GM21367 (cell line): ENCODE results near the gene LRRC10B.

Source experiments
- ATAC-seq: cut with Tn5 transposase; IDR thresholded peaks from one replicate; pipeline ENCODE4 v1.9.1; 2021; ENCODE audit not compliant: unreplicated experiment

LRRC10B gene

DNA sequence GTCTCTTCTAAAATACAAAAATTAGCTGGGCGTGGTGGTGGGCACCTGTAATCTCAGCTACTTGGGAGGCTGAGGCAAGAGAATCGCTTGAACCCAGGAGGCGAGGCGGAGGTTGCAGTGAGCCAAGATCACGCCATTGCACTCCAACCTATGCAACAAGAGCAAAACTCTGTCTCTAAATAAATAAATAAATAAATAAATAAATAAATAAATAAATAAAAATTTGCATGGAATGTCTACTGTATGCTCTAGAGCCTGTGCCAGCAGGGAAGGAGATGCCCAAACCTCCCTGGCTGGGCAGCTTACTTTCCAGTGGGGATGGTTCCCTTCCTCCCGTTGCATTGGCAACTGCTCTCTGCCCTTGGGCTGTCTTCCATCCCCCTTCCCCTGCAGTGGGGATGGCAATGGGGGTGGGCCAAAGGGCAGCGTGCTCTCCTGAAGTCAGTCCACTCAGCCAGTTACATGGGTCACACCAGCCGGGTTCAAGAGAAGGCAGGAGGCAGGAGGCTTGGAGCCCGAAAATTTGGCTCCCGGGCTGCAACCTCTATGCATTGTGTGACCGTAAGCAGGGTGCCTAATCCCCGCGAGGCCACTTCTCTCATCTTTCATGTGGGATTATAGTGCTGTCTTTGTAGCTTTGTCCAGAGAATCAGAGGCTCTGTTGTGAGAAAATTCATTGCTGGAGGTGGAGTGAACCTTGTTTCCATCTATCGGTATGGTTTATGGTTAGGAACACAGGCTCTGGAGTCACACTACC lies 1.4 kb upstream of the LRRC10B start:
- ATAC-seq: no peak

DNA sequence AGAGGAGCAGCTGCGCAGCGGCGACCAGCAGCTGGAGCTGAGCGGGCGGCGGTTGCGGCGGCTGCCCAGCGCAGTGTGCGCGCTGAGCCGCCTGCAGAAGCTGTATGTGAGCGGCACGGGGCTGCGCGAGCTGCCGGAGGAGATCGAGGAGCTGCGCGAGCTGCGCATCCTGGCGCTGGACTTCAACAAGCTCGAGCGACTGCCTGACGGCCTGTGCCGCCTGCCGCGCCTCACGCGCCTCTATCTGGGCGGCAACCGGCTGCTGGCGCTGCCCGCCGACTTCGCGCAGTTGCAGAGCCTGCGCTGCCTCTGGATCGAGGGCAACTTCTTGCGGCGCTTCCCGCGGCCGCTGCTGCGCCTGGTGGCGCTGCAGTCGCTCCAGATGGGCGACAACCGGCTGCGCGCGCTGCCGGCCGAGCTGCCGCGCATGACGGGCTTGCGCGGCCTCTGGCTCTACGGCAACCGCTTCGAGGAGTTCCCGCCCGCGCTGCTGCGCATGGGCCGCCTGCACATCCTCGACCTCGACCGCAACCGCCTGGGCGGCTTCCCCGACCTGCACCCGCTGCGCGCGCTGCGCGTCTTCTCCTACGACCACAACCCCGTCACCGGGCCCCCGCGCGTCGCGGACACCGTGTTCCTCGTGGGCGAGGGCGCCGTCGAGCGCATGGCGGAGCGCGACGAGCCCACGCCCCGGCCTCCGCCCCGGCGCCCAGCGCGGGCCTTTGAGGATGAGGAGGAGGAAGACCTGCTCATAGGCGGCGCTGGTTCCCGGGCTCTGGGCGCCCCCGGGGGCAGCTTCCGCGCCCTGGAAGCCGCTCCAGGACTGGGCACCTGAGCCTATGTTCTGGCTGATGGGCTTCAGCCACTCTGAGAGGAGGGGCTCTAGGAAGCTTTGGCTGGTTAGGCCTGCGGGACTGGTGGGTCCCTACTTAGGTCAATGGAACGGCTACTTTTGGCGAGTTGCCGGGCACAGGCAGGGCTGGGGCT lies 787 bp downstream of the LRRC10B start:
- peak; percentile 70 for ATAC-seq

DNA sequence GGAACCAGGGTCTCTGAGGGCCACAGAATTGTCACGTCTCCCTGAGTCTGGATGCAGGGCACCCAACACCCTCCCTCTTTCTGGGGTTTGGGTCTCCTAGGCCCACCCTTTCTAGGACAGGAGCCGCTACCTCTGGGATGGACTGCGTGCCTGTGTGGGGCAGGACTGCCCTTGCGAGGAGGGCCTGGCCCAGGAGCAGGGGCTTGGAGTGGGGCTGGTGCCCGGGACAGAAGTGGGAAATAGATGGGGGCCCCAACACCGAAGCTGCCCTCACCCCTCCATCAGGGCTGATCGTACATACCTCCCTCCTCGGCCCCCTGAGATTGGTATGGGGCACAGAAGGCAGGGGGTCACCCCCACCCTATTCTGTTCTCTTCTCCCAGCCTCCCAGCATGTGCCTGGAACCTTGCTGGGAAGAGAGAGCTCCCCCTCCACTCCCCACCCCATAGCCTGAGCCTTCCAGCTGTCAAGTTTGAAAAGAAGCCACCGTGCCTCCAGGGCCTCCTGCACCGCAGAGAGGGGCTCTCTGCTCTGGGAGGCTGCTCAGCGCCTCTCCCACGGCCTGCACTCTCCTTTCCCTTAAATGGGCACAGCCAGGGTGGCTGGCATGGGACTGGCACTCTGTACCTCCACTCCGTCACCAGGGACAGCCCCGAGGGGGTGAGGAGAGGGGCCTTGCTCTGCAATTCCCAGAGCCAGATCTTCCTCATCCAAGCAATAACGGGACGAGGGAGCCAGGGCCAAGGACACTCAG lies 1.8 kb downstream of the LRRC10B start:
- no peak for ATAC-seq

DNA sequence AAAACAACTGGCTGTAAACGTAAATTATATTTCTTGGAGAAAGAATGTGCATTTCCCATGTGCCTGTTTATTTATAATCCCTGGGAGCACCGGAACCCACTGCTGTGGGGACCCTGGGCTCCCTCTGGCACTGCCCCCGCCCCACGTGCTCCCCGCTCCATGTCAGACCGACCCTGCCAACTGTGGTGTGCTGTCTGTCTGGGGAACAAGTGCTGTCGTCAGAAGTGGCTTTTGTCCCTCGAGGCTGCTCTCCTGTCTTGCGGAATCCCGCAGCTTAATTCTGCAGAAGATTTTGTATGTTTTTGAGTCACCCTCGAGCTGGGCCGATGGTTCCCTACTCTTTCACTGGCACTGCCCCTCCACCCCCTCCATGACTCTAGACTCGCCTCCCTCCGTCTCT lies 2.4 kb downstream of the LRRC10B start:
- ATAC-seq: no peak

DNA sequence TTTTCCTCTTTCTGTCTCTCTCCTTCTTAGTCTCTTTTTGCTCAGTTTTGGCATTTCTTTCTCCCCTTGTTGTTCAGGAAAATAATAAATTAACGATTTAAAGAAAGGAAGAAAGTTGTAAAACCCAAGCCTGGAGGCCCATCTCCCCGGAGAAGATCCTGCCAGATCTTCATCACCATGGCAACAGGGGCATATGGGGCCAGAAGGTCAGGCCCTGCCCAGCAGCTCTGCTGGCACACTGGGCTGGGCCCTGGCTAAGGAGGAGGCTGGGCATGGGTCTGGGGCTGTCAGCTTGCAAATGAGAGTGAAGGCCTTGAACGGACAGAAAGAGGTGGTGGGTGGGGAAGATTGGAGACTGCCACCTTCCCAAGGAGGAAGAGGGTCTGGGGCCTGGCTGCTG lies 2.8 kb downstream of the LRRC10B start:
- no peak for ATAC-seq

DNA sequence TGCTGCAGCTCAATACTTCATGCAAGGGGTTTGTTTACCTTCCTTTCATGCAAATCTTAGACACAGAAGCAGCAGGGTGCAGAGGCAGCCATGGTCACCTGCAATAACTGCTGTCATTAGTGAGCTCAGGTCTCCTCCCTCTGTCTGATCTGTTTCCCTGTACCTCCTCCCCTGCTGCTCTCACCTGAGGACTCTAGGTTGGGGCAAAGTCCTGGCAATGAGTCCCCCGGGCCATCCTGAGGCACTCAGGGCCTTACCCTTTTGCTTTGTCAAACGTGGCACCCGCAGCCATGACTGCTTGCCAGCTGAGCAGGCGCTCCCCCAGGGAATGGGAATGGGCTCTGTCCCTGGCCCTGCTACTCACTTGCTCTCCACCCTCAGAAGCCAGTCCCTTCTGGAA lies 3.9 kb downstream of the LRRC10B start:
- ATAC-seq: no peak

DNA sequence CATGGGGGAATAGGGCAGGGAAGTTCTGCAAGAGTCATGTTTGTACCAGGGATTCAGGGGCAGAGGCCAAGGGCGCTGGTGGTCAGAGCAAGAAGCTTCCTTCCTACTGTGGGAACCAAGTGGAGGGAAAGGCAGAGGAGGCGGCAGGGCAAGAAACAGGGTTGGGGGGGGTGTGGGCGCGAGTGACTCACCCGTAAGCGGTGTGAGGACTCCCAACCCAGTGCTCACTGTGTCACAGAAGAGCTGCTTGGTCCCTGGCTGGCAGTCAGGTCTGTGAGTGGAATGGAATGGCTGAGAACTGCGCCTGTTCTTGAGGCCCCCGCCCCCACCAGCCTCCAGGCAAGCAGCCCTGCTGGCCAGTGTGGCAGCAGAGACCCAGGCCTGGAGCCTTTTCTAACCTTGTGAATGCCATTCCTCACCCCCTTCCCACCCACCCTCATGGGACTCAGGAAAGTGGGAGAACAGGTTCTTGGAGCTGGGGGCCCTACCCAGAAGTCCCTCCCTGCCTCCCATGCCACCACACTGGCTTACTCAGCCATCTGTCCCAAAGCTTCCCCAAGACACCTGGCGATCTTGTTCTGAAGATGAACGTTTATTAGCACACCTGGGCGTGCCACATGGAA lies 4.7 kb downstream of the LRRC10B start:
- no peak for ATAC-seq

DNA sequence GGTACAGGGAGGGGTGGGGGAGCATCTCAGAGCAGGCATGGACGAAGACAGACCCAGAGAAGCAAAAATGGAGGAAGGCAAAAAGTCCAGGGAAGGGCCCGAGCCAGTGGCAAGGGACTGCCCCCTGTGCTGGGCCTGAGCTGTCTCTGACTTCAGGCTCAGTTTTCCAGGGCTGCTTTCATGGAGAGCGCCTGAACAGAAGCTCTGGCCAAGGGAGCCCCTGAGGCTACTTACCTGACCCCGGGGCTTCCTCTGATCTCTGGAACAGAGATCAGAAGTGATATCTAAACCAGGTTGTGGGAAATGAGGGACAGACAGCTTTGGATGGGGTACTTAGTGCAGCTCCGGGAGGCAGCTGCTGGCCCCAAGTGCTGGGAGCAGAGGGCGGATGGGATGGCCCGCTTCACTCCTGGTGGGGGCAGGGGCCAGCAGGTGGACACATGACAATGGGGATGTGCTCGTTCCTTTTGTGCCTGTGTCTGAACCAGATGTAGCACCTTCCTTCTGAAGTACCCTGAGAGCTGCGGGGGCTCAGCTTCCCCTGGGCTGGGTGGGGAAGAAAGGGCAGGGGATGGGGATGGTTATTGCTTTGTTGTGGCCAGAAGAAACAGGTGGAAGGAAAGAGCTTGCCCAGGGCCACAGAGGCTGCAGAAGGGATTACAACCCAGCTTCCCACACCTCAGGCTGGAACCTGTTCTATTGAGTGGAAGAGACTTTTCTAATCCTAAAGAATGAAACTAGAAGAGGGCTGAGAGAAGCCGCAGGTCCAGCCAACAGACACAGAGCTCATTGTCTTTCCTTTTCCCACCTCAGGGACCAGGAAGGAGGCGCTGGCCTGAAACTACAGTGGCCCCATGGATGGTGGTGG lies 5.7 kb downstream of the LRRC10B start:
- ATAC-seq: no peak

DNA sequence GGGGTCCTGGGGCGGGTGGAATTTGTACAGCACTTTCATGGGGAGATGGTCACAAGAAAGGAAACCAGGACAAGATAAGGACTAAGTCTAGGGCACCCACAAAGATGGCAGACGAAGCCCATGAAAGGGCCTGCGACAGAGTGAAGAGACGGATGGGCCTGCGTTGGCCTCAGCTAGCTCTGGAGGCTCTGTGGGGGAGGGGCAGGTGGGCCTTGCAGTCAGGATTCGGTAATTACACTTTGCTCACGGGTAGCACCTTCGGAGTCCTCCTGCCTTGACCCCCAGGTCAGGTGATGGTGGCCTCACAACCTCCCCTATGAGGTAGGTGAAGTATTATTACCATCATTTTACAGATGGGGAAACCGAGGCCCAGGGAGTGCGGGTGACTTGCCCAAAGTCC lies 7.1 kb downstream of the LRRC10B start:
- no peak for ATAC-seq

DNA sequence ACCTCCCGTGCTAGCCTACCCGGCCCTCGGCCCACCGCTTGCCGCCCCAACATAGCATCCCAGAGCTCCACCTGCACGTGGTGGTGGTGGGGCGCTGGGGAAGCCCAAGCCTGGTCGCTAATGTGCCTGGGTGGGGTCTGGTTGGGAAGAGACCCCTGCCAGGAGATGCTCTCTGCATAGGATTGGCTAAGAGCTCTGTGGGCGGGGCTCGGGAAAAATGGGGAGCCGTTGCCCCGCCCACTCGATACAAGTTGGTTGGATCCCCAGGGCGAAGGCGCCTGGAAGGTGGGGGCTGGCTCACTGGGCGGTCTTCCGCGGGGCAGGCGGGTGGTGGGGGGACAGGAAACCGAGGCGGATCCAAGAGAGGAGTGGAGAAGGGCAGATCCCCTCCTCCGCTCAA lies 7.6 kb downstream of the LRRC10B start:
- ATAC-seq: no peak

DNA sequence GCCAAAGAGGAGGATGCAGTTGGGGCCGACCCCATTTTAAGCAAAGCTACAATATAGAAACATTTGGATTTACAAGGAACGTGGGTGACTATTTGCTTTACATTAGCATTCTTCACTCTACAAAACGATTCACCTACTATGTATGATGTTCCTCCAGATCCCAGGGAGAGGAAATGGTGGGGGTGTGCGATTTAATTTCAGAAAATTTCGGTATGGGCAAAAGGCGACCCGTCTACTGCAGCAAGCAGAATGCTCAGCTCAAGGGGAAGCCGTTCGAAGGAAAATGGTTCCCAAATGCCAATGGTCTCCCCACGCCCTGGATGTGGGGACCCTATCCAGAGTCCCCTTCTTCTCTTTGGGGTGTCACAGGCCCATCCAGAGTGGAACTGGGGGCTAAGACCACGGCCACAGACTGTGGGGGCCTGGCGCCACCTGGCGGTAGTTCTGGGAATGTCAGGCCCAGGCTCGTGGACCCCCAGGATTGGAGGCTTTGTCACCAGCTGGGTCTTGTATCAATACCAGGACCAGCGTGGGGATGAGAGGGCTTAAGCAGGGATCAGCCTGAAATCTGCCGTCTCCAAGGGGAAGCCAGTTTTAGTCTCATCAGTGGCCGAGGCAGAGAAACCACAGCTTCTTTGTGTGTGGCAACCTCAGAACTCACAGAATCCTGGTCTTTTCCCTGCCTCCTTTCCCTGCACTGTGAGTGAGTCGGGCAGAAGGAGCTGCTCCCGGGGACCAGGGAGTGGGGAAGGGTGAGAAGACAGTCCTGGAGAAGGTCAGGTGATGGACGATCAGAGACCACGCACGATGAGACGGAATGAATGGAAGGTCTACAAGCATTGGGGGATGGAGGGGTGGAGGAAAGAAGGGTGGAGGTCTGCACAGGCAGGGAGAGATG lies 8.4 kb downstream of the LRRC10B start:
- ATAC-seq: no peak

DNA sequence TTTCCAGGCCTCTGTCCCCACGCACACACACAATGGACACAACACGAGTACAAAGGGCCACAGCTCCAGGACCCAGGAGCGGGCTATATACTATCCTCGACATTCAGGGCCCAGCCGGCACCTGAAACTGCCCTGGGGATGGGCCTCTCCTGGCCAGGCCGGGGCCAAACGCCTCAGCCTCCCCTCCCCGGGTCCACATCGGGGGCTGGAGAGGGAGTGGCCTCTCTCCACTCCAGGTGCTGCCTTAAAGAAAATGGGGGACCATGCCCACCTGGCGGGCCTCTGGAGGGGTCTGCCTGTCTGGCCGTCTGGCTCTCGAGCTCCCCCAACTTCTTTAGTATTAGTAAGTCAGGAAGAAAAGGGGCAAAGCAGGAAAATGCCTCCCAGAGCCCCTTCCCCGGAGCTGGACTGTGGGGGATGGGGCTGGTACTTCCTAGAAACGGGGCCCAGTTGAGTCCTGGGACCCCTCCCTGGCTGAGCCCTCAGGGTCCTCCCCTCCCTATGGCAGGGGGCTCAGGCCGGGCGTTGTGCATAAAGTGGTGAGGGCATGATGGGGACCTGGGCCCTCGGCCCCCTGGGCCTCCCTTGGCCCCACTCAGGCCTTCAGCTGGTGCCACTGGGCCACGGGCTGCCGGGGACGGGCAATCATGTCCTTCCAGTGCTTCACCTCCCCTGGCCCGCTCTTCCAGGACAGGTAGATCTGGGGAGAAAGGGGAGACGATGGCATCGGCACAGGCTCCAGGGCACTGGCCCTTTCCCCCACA lies 9.7 kb downstream of the LRRC10B start:
- ATAC-seq: no peak

DNA sequence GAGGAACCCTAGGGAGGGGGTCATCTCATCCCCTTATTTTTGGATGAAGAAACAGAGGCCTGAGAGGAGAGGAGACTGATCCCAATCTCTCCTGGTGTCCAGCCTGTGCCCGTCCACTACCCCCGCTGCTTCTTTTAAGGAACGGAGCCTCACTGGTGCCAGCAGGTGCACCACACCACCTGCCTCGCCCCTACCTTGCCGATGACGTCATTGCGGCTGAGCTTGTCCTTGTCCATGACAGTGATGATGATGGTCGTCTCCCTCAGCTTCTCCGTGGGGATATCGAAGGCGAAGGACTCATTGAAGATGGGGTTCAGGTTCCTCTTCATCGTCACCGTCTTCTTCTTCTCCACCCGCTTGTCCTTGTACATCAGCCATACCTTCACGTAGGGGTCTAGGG lies 14.3 kb downstream of the LRRC10B start:
- ATAC-seq: no peak

DNA sequence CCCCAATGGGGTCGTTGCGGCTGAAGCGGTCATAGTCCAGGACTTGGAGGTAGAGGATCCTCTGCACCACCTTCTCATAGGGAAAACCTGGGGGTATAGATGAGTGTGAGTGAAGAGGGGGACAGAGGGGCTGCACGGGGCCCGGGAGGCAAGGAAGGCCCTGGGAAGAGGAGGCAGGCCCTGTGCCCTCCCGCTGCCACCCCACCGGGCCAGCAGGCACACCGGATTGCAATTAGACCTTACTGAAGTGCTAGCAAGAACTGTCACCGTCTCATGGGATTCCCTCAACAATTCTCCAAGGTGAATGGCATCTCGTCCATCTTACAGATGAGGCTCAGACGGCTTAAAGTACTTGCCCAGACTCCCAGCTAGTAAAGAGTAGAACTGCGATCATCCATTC lies 15.9 kb downstream of the LRRC10B start:
- no peak for ATAC-seq

DNA sequence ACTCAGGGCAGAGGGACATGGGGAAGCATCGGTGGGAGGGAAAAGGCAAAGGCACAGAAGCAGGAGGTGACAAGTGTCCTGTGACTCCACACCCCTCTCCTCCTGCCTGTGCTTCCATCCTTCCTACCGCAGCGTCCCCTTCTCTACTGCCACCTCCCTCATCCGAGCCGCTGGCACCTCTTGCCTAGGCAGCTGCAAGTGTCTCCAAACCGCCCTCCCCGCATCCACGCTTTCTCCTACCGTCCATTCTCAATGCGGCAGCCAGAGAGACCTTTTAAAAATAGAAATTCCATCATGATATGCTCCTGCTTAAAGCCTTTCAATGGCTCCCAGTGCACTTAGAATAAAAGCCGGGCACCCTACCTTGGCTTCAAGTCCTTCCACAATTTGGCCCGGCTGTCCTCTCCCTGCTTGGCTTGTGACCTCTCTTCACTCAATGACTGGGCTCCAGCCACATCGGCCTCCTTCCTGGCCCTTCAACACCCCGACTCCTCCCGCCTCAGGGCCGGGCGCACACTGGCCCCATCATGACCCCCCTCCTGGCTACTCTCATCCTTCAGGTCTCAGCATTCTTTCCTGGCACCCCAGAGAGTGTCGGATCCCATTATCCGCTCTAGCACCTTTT lies 16.5 kb downstream of the LRRC10B start:
- no peak for ATAC-seq

DNA sequence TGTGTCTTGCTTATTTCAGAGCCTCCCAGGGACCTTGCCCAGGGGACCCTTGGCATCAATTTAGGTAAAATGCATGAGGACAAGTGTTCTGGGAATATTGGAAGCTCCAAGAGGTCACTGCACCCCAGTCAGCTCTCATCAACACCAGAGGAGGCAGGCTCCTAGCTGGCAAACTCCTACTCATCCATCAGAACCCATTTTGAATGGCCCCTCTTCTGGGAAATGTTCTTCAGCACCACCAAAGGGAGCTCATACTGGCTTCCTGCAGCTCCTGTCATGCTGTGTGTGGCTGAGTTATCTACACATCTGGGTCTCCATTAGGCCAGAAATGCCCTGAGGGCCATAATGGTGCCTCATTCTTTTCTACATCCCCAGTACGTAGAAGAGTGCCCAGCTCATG lies 17.7 kb downstream of the LRRC10B start:
- no peak for ATAC-seq

DNA sequence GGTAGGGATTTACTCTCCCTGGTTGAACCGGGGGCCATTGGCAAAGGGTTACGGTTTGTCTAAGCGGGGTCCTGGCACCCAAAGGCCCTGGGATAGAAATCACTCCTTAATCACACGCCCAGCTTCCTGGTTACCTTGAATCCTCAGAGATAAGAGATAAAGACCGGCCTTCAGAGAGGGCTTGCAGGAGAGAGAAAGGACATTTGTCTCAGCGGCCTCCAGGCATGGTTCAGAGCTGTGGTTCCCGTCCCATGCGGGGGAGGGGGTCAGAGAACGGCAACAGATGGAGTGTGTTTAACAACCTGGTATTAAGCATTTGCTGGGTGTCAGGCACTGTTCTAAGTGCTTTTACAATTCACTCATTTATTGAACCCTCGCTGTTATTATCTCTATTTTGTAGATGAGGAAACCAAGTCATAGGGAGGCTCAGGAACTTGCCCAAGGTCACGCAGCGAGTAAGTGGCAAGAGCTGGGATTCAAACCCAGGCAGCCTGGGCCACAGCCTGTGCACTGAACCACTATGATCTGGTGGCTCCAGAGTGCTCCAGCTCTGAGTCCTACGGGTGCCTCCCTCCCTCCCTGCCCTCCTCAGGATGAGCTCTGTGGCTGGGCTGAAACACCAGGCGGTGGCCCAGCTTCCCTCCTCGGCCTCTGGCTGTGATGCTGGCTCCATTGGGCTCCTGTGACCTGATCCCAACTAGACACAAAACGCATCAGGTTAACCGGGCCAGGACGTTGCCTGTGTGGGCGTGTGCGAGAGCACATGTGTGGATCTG lies 18.6 kb downstream of the LRRC10B start:
- ATAC-seq: no peak
